Measurements from ENCODE around the gene PCDHGB4. TPM values are rescaled to one million over a fixed set of nuclear protein-coding genes. Genes with fewer than 3 reads are reported as not detected.
"Not testable (repeated sequence)": the region's sequence is repeated elsewhere in the genome, so short reads cannot be mapped to it uniquely, and the experiment has no call there.

Gene PCDHGB4
- total RNA-seq: 10 to 100 TPM; 11.6 to 18.1 TPM

DNA sequence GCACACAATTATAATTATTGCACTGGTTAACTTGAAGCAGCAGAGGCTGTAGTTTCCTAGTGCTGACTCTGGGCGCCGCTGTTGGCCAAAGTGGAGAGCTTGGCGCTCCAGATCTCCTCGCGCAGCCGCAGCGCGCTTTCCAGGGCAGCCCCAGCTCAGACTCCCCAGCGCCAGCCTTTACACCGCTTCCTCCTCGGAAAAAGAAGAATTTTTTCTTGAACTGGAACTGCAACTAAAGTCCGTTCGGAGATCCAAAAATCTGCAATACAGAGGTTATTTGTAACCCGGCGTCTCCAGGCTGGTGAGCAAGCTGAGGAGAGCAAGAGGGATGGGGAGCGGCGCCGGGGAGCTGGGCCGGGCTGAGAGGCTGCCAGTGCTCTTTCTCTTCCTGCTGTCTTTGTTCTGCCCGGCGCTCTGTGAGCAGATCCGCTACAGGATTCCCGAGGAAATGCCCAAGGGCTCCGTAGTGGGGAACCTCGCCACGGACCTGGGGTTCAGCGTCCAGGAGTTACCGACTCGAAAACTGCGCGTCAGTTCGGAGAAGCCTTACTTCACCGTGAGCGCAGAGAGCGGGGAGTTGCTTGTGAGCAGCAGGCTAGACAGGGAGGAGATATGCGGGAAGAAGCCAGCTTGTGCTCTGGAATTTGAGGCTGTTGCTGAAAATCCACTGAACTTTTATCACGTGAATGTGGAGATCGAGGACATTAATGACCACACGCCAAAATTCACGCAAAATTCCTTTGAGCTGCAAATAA, at the start of gene PCDHGB4:
Gene PCDHGB4, plus strand, starts transcription at position 142 of the 755 bp plus-strand sequence. Its CDS starts 187 bp downstream, at position 329.
- not testable (repeated sequence) for H3K27me3 ChIP-seq (replicated peaks; ENCODE audit: insufficient read depth); H3K36me3 ChIP-seq; DNase-seq (ENCODE audit: low spot score); ATAC-seq (ENCODE audit: insufficient number of reproducible peaks, low FRiP score, low read depth); H3K27ac ChIP-seq; H3K4me1 ChIP-seq (ENCODE audit: control insufficient read depth in 1 of 2, low read depth in 2 of 2)
- Histone ChIP-seq H3K9me3 (peaks cover 95% of the 10 kb centered on the region), H3K4me3 (peak within 1 kb of the TSS; percentile 37)

DNA sequence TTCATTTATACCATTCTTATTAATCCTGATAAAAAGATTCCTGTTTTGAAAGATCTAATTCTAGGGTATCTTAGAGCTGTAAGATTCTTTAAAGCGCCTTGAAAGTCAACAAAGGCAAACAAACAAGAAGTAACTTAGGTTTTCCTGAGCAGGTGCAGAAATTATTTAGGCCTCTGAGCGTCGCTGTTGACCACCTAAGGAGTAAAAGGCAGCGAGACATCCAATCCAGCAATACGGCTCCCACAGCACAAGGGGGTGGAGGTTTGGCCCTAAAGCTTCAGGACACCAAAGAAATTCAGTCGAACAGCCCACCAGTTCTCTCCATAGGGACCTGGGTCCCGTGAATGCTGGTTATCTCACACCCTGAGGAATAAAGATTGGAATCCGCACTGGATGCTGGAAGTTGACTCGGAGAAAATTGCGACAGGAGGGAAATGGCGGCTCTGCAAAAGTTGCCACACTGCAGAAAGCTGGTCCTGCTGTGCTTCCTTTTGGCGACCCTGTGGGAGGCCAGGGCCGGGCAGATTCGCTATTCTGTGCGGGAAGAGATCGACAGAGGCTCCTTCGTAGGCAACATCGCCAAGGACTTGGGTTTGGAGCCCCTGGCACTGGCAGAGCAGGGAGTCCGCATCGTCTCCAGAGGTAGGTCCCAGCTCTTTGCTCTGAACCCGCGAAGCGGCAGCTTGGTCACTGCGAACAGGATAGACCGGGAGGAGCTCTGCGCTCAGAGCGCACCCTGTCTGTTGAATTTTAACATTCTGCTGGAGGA, 48.8 kb upstream of the PCDHGB4 start, which contains the start of gene PCDHGA2:
Gene PCDHGA2, plus strand, starts transcription at position 223 of the 769 bp plus-strand sequence.
- H3K9me3 ChIP-seq: peaks cover 89% of the 10 kb centered on the region
- H3K36me3 ChIP-seq: peaks cover 3% of the 10 kb centered on the region
- TF ChIP-seq, protein P1, sequence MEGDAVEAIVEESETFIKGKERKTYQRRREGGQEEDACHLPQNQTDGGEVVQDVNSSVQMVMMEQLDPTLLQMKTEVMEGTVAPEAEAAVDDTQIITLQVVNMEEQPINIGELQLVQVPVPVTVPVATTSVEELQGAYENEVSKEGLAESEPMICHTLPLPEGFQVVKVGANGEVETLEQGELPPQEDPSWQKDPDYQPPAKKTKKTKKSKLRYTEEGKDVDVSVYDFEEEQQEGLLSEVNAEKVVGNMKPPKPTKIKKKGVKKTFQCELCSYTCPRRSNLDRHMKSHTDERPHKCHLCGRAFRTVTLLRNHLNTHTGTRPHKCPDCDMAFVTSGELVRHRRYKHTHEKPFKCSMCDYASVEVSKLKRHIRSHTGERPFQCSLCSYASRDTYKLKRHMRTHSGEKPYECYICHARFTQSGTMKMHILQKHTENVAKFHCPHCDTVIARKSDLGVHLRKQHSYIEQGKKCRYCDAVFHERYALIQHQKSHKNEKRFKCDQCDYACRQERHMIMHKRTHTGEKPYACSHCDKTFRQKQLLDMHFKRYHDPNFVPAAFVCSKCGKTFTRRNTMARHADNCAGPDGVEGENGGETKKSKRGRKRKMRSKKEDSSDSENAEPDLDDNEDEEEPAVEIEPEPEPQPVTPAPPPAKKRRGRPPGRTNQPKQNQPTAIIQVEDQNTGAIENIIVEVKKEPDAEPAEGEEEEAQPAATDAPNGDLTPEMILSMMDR (IDR thresholded peaks at IDR 0.05): peak; percentile 25
- no peak within 1 kb of the TSS for H3K27ac ChIP-seq
- peak within 1 kb of the TSS; percentile 64 for H3K4me3 ChIP-seq
- no peaks in the 10 kb centered on the region for H3K27me3 ChIP-seq (replicated peaks; ENCODE audit: insufficient read depth)
- no peak for DNase-seq (ENCODE audit: low spot score)
- no peak for ATAC-seq (ENCODE audit: insufficient number of reproducible peaks, low FRiP score, low read depth)
- H3K4me1 ChIP-seq (ENCODE audit: control insufficient read depth in 1 of 2, low read depth in 2 of 2): no peaks in the 10 kb centered on the region

DNA sequence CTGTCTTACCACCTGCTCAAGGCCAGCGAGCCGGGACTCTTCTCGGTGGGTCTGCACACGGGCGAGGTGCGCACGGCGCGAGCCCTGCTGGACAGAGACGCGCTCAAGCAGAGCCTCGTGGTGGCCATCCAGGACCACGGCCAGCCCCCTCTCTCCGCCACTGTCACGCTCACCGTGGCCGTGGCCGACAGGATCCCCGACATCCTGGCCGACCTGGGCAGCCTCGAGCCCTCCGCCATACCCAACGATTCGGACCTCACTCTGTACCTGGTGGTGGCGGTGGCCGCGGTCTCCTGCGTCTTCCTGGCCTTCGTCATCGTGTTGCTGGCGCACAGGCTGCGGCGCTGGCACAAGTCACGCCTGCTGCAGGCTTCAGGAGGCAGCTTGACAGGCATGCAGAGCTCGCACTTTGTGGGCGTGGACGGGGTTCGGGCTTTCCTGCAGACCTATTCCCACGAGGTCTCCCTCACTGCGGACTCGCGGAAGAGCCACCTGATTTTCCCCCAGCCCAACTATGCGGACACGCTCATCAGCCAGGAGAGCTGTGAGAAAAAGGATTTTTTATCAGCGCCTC, 46.6 kb upstream of the PCDHGB4 start:
- not testable (repeated sequence) for H3K36me3 ChIP-seq; ATAC-seq (ENCODE audit: insufficient number of reproducible peaks, low FRiP score, low read depth); H3K27me3 ChIP-seq (replicated peaks; ENCODE audit: insufficient read depth); DNase-seq (ENCODE audit: low spot score); H3K27ac ChIP-seq; H3K4me3 ChIP-seq; H3K4me1 ChIP-seq (ENCODE audit: control insufficient read depth in 1 of 2, low read depth in 2 of 2)
- peaks cover 92% of the 10 kb centered on the region for H3K9me3 ChIP-seq

DNA sequence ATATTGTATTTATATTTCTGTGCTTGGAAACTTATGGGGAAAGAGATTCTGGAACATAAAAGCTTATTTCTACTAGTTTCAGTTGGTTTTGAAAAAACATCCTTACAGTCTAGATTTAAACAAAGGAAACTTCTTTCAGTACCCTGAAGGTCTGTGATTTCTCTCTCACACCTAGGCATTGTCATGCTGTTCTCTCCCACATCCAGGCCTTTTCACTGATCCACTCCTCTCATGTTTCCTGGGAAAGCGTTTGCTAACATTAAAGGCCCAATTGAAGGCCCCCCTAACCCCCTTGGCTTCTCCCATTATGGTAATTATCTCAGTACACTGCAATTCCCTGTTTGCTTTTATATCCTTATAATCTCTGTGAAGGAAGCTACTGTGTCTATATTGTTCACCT, 44.7 kb upstream of the PCDHGB4 start:
- DNase-seq (ENCODE audit: low spot score) (no peak), ATAC-seq (ENCODE audit: insufficient number of reproducible peaks, low FRiP score, low read depth) (no peak)
- Histone ChIP-seq H3K9me3 (peaks cover 89% of the 10 kb centered on the region), H3K4me1 (ENCODE audit: control insufficient read depth in 1 of 2, low read depth in 2 of 2) (no peaks in the 10 kb centered on the region), H3K4me3 (no peak overlapping the region), H3K36me3 (peaks cover 3% of the 10 kb centered on the region), H3K27ac (no peak overlapping the region), H3K27me3 (replicated peaks; ENCODE audit: insufficient read depth) (no peaks in the 10 kb centered on the region)
- TF ChIP-seq, protein P1 (IDR thresholded peaks at IDR 0.05): no peak

DNA sequence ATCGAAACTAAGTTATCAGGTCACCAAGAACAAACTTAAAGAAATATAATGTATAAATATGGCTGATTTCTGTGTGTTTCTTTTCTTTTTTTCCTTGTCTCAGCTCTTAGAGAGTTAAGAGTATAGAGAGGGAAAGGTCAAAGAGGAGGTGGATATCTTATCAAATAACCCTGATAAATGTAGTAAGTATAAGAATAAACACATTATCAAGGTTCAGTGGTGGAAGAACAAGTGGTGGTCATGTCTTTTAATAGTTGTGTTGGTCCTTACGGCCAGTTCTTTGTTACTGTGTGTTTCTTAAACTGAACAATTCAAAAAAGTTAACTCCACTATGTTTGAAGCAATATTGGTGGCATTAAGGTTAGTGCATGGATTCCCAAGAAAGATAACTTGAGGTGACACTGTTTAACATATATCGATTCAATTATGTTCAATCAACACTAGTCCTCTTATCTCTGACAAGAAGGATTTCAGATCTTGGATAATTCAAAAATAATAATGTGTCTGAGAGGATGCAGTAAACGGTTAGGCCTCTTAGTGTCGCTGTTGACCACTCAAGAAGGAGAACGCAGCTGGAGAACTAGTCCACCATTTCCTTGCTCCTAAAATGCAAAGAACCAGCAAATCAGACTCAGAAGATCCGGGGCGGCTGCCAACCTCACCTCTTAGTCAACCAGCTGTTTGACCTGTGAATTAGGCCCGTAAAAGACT, 44.1 kb upstream of the PCDHGB4 start, which contains the start of gene PCDHGA3:
Gene PCDHGA3, plus strand, starts transcription at position 588 of the 711 bp plus-strand sequence. CDS start 205 bp downstream, outside the sequence.
- Histone ChIP-seq H3K36me3 (peaks cover 3% of the 10 kb centered on the region), H3K4me1 (ENCODE audit: control insufficient read depth in 1 of 2, low read depth in 2 of 2) (no peaks in the 10 kb centered on the region), H3K27me3 (replicated peaks; ENCODE audit: insufficient read depth) (no peaks in the 10 kb centered on the region), H3K4me3 (peak within 1 kb of the TSS; percentile 53), H3K27ac (no peak within 1 kb of the TSS), H3K9me3 (peaks cover 89% of the 10 kb centered on the region)
- ATAC-seq (ENCODE audit: insufficient number of reproducible peaks, low FRiP score, low read depth): no peak
- TF ChIP-seq, protein P1 (IDR thresholded peaks at IDR 0.05): peak; percentile 11
- DNase-seq (ENCODE audit: low spot score): no peak

All from thoracic aorta (tissue), 2 donors.